ENCODE measurements around the gene CRHR1.

CRHR1 gene

DNA sequence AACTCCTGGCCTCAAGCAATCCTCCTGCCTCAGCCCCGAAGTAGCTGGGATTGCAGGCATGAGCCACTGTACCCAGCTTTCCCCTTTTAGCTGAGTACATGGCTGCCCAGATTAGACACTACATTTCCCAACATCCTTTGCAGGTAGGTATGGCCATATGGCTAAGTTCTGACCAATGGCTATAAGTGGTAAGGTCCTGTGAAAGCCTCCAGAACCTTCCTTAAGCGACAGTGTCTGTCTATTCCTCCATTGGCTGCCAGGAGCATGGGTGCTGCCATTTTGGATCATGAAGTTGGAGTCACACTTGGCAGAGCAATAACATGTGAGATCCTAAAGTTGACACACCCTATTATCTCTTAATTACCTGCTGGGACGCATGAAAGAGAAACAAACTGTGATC, 24.4 kb upstream of the CRHR1 start:
- peak; percentile 29 for DNase-seq (ENCODE audit: low spot score)

DNA sequence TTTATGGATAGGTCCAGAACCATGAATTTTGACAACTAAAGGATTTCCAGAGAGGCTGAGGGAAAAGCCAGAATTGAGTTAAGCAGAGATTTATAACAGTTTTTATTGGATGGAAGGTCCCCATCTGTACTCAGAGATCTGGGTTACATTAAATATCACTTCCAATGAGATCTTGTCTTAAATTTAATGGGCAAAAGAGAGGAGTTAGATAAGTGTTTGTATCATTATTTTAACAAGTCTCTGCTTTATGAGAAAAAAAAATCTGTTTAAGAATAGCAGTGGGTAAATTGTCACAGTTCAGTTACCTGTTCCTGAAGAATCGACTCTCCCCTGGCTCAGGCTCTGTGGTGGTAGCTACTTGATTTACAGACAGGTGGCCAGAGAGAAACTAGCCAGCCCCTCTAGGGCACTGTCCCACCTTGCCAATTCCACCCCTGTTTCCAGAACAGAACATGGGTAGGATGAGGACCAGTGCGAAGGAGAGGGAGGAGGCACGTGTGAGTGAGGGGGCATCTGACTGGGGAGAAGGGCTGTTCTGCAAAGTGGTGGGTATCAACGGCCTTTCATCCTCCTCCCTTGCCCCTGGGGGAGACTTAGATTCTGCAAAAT, 22.1 kb upstream of the CRHR1 start:
- no peak for DNase-seq (ENCODE audit: low spot score)

DNA sequence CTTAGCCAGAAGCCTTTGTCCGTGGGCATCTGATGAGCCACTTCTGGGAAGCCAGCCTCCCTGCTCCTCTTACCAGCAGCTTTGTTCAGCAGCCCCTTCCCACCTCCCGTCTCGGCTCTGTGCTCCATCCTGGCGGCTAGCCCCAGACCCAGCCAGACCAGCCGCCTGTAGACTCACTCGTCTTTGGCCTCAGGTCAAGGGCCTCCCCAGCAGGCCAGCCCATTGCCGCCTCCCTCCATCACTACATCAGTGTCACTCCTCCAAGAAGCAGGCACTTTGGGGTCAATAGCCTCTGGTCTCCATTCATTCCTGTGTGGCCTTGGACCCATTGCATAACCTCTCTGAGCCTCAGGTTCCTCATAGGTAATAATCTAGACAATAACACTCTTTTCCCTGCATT, 20.9 kb upstream of the CRHR1 start:
- no peak for DNase-seq (ENCODE audit: low spot score)

DNA sequence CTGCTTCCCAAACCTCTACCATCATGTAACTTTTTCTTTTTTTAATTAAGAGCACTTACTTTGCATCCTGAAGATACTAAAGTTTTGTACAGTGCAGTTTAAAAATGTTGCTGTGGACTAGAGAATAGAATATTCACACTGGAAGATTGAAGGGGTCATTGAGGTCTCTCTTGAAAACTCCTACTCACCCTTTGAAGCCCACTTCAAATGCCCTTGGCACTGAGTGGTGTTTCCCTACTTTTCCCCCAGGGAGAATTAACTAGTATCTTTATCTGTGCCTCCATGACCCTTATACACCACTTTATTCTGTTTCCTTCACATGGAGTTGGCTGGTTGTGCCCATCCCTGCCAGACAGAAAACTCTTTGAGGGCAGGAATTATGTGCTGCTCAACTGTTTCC, 19.6 kb upstream of the CRHR1 start:
- DNase-seq (ENCODE audit: low spot score): no peak

GRCh38 chr17:45768000-45768399, 16.1 kb upstream of the CRHR1 start:
- DNase-seq (ENCODE audit: low spot score): no peak

- DNase-seq (ENCODE audit: low spot score): no peak
Measured at GRCh38 chr17:45770632-45771270, 13.4 kb upstream of the CRHR1 start.

GRCh38 chr17:45771271-45771959, 12.7 kb upstream of the CRHR1 start:
- DNase-seq (ENCODE audit: low spot score): no peak

DNA sequence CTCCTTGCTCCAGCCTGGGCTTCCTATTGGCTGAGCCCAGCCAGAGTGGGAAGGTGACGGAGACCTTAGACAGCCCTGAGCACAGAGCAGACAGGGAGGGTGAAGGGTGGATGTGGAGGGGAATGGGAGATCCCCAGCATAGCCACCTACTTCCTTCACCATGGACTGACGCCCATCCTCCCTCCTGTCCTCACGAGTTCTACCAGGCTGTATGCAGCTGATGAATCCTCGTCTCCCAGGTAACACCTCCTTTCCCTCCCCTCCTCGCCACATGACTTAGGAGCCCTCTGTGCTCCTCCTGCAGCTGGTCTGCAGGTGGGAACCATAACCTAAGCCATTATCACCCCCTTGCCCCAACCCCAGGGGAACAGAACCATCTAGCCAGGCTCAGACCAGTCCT, 9.0 kb upstream of the CRHR1 start:
- no peak for DNase-seq (ENCODE audit: low spot score)

- DNase-seq (ENCODE audit: low spot score): no peak
Measured at GRCh38 chr17:45775576-45776011, 8.5 kb upstream of the CRHR1 start.

DNA sequence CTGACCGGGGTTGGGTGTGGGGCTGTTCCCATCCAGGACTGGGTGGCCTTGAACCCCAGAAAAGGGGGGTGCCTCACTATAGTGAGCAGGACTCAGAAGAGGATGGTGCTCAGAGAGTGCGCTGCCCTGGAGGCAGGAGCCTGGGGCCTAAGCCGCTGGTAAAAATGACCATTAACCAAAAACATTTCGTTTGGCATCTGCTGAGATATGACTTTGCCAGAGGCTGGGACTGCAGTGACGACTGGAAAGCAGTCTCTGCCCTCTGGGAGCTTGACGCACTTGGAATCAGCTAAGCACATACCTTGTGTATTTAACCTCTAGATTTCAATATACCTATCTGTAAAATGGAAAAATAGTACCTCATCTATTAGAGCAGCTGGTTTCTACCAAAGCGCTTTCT, 7.2 kb upstream of the CRHR1 start:
- no peak for DNase-seq (ENCODE audit: low spot score)

GRCh38 chr17:45777388-45777787, 6.7 kb upstream of the CRHR1 start:
- no peak for DNase-seq (ENCODE audit: low spot score)

GRCh38 chr17:45780921-45781320, 3.2 kb upstream of the CRHR1 start:
- no peak for DNase-seq (ENCODE audit: low spot score)

GRCh38 chr17:45782889-45783592, 1.1 kb upstream of the CRHR1 start:
- no peak for DNase-seq (ENCODE audit: low spot score)

DNA sequence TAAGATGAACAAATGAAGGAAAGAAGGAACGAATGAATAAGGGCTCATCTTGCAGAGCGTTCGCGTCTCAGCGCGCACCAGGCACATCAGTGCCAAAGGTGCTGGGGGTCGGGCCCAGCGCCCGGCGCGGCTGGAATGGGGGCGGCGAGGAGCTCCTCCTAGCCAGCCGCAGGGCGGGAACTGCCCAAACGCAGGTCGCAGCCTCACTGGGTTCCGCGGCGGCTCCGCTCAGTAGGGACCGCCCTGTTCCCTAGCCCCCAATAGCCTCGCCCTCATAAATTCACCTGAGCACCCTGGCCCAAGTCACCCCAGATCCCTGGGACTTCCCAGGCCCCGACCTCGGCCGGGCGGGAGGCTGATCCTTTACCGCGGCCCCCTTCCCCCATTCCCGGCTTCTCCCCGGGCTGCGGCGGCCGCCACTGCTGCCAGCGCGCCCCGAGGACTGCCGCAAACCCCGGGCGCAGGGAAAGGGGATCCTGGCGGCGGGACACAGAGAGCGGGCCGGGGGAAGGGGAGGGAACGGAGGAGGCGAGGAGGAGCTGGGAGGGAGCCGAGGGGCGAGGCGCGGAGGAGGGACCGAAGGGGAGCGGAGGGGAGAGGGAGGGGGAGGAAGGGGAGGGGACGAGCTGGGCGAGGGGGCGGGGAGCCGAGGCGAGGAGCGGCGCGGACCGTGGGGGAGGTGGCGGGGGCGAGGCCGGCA, 377 bp upstream of the CRHR1 start:
- DNase-seq (ENCODE audit: low spot score): no peak

GRCh38 chr17:45784741-45785479, 790 bp downstream of the CRHR1 start:
- DNase-seq (ENCODE audit: low spot score): no peak

DNA sequence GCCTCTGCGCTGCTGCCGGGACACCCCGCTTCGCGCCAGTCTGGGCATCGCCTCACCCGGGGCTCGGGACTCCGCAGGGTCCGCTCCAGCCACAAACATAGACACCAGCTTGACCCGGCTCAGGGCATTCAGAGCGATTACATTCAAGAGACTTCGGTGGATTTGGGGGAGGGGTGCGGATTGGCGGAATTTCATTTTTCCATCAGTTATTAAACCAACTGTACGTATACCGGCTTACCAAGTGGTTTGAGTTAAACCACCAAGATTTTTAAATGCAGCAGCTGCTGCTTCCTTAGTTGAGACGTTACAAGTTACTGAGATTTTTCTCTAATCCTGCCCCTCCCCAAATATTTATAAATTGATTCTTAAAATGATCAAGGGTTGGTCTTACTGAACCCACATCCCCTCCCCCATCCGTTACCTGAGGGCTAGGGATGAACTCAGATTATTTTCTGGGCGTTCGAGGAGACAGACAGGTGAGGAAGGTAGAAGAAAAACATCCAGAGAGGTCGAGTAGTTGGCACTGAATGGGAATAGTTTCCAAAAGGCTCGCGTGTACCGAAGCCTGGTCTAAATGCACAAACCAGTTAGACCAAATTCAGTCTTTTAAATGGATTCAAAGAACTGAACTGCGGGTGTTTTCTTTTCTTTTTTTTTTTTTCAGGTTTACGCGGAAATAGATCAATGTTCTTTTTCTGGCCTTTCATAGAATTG, 1.5 kb downstream of the CRHR1 start:
- DNase-seq (ENCODE audit: low spot score): no peak

DNA sequence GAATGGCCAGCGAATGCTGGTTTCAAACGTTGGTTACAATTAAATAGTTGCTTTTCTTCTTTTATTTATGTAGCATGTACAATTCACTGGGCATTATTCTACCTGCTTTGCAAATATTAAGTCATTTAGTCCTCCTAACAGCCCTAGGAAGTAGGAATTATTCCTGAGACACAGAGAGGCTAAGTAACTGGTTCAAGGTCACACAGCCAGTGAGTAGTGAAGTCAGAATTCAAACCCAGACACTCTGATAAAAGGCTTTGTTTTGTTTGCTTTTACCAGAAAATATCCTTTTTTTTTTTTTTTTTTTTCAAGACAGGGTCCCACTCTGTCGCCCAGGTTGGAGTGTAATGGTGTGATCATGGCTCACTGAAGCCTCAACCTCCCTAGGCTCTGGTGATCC, 2.2 kb downstream of the CRHR1 start:
- no peak for DNase-seq (ENCODE audit: low spot score)

DNA sequence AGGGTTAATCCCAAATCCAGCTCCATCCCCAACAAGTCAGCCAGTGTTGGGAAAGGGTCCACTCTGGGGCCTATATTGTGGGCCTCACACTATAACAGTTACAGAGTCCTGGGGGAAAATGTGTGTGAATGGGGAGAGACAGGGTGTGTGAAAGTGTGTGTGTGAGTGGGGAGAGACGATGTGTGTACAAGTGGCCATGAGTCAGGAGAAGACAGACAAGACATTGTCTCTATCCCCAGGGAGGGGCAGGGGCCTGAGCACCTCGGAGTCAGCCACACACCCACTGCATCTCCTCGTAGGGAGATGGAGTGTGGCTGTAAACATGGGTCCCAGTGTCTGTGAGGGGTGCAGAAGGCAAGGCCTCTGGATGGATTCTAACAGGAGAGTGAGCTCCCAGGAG, 2.9 kb downstream of the CRHR1 start:
- DNase-seq (ENCODE audit: low spot score): no peak

DNA sequence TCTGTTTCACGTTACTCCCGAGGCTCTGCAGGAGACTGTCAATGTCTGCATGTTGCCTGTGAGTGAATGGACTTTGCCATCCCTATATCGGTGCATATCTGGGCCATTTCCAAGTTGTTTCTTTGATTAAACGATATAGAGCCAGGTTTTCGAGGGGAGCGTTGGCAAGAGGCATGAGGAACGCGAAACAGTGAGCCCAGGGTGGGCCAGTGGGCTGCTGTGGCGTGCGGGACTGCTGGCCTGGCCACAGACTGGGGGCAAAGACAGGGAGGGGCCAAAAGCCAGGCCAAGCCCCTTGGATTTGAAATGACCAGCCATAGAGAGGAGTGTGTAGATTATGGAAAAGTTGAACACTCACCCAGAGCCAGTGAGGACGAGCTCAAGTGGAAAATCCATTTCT, 3.5 kb downstream of the CRHR1 start:
- no peak for DNase-seq (ENCODE audit: low spot score)

- no peak for DNase-seq (ENCODE audit: low spot score)
Measured at GRCh38 chr17:45788057-45788456, 3.9 kb downstream of the CRHR1 start.

- DNase-seq (ENCODE audit: low spot score): no peak
Measured at GRCh38 chr17:45789874-45790273, 5.8 kb downstream of the CRHR1 start.

All from NAMALWA (cell line).